ENCODE measurements around the gene ARHGEF19. TPM values are rescaled to one million over a fixed set of nuclear protein-coding genes. Genes with fewer than 3 reads are reported as not detected.

Gene ARHGEF19
- 1.2 and 2.2 TPM in 2 replicates for total RNA-seq

GRCh38 chr1:16212251-16212961 lies at the start of gene ARHGEF19:
Gene ARHGEF19 (minus strand): TSS chr1:16212652. CDS start chr1:16209054, 3,598 bp downstream.

DNA sequence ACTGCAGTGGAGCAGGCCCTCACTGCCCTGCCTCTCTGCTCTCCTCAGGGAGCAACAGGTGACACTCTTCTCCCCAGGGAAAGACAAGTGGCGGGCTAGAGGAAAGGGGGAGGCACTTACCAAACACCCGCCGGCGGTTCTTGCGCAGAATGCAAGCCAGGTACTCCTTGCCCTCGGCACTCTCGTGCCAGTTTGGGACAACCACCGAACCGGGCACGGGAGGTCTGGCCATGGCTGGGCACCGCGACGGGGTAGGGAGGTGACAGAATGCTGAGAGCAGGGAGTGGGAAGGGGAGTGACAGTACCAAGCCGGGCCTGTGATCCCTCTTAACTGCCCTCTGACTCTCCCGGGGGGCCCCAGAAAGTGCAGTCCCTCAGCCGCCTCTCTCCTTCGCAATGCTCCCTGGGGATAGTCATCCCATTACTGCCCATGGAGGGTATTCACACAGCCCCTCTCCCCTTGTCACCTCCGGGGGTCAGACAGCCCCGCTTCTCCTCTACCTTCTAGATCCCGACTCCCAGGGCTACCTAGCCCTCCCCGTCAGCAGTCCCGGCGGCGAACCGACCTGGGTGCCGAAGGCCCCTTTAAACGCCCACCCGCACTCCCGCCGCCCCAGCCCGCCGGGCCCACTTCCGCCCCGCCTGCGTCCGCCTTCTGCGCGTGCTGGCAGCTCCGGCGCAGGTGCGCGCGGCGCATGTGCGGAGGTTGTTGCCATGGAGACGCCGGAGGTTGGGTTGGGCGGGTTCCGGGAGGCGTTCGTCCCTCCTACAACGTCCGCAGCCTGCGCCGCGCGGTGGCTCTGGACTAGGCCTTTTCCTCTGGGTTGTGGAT lies 24.3 kb upstream of the ARHGEF19 start, which contains the start of gene CPLANE2:
Gene CPLANE2, minus strand, starts transcription at position 673 of the 832 bp plus-strand sequence. Its CDS starts 441 bp downstream, at position 232.

DNA sequence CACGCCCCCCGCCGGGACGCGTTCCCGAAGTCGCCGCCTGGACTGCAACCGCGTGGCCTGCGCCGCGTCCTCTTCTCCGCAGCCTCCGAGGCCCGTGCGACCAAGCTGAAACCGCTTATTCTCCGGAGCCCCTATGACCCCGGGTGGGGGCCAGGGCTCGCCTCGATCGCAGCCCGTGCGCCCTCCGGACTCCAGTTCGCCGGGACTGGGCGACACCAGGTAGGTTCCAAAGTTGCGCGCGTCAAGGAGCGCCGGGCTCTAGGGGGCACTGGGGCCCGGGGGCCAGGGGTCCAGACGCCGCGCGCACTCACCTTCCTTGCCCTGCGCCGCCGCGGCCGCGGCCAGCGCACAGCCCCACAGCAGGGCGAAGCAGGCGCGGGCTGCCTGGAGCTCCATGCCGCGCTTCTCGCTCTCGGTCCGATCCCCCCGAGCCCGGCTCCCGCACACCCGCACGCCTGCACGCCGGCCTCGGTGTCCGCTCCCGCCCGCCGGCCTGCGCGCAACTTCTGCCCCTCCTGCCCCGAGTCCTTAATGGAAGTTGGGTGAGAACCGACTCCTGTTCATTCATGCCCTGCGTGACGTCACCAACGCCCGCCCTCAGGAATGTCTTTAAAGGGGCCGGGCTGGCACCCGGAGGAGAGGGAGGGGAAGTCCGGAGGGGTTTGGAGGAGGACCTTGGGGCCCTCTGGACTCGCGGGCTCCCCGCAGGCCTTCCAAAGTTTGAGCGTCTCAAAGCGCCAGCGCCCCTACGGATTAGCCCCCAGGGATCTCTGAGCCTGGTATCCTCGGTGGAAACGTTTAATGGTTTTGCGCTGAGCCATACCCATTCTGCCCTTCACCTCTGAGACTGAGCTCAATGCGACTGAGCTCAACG lies 56.7 kb downstream of the ARHGEF19 start, which contains the start of gene EPHA2:
Gene EPHA2, minus strand, starts transcription at position 533 of the 874 bp plus-strand sequence. Its CDS starts 137 bp downstream, at position 396.

Other genes starting within 250 kb of the ARHGEF19 start
- 22.1 and 27.2 TPM in 2 replicates for gene ZBTB17, start 236.6 kb downstream of the ARHGEF19 start, total RNA-seq
- gene SRARP, start 208.4 kb downstream of the ARHGEF19 start, total RNA-seq: not detected in 2 replicates
- gene HSPB7, start 194.6 kb downstream of the ARHGEF19 start, total RNA-seq: 4.6 and 21.6 TPM in 2 replicates
- not detected in 2 replicates for gene CLCNKA, start 190.6 kb downstream of the ARHGEF19 start, total RNA-seq
- under 0.01 TPM in 1 of 2 replicates, not detected in the other for gene CLCNKB, start 168.9 kb downstream of the ARHGEF19 start, total RNA-seq
- gene FAM131C, start 139.0 kb downstream of the ARHGEF19 start, total RNA-seq: 0.31 and 0.53 TPM in 2 replicates
- gene EPHA2, start 56.6 kb downstream of the ARHGEF19 start, total RNA-seq: 35.3 and 35.4 TPM in 2 replicates
- 8.2 and 12.4 TPM in 2 replicates for gene CPLANE2, start 24.5 kb upstream of the ARHGEF19 start, total RNA-seq
- 10.4 and 13.1 TPM in 2 replicates for gene FBXO42, start 139.8 kb upstream of the ARHGEF19 start, total RNA-seq
- gene SZRD1, start 154.6 kb upstream of the ARHGEF19 start, total RNA-seq: 26.0 and 37.0 TPM in 2 replicates
- gene SPATA21, start 224.8 kb upstream of the ARHGEF19 start, total RNA-seq: not detected in 2 replicates
- 86.1 and 92.6 TPM in 2 replicates for gene NECAP2, start 228.1 kb upstream of the ARHGEF19 start, total RNA-seq

Data from aortic smooth muscle cell (primary cell).